GM18526 (cell line): ENCODE results near the gene PCDHA11.

Experiments used
- POLR2A ChIP-seq: IDR thresholded peaks from 3 replicates; pipeline ENCODE4 v1.6.1; 2011; ENCODE audit not compliant: insufficient read length; ENCODE audit errors: extremely low read depth

The PCDHA11 gene

GRCh38 chr5:140916325-140916724 is 47.6 kb downstream of the PCDHA11 start:
- TF ChIP-seq POLR2A = no peak
